ENCODE results near the gene ENPEP.
"Not testable (repeated sequence)": the region's sequence is repeated elsewhere in the genome, so short reads cannot be mapped to it uniquely, and the experiment has no call there.

Gene ENPEP

GRCh38 chr4:110484029-110484428, 8.1 kb downstream of the ENPEP start:
- no peak for DNase-seq (ENCODE audit: low spot score)

GRCh38 chr4:110484767-110485166, 8.8 kb downstream of the ENPEP start:
- no peak for DNase-seq (ENCODE audit: low spot score)

- DNase-seq (ENCODE audit: low spot score): no peak
These were observed 9.5 kb downstream of the ENPEP start for GRCh38 chr4:110485452-110485851.

- no peak for DNase-seq (ENCODE audit: low spot score)
These were observed 10.3 kb downstream of the ENPEP start for GRCh38 chr4:110486256-110486655.

- not testable (repeated sequence) for DNase-seq (ENCODE audit: low spot score)
These were observed 10.9 kb downstream of the ENPEP start for GRCh38 chr4:110486850-110487249.

GRCh38 chr4:110487873-110488272, 11.9 kb downstream of the ENPEP start:
- DNase-seq (ENCODE audit: low spot score): no peak

GRCh38 chr4:110489901-110490508, 14.1 kb downstream of the ENPEP start:
- no peak for DNase-seq (ENCODE audit: low spot score)

- no peak for DNase-seq (ENCODE audit: low spot score)
These were observed 16.6 kb downstream of the ENPEP start for GRCh38 chr4:110492522-110492921.

- DNase-seq (ENCODE audit: low spot score): no peak
These were observed 17.6 kb downstream of the ENPEP start for GRCh38 chr4:110493520-110493919.

GRCh38 chr4:110498420-110498819, 22.5 kb downstream of the ENPEP start:
- no peak for DNase-seq (ENCODE audit: low spot score)

GRCh38 chr4:110499126-110499525, 23.2 kb downstream of the ENPEP start:
- DNase-seq (ENCODE audit: low spot score): no peak

- DNase-seq (ENCODE audit: low spot score): no peak
These were observed 25.9 kb downstream of the ENPEP start for GRCh38 chr4:110501826-110502225.

- DNase-seq (ENCODE audit: low spot score): no peak
These were observed 27.5 kb downstream of the ENPEP start for GRCh38 chr4:110503270-110504083.

- no peak for DNase-seq (ENCODE audit: low spot score)
These were observed 28.1 kb downstream of the ENPEP start for GRCh38 chr4:110504084-110504435.

- no peak for DNase-seq (ENCODE audit: low spot score)
These were observed 29.5 kb downstream of the ENPEP start for GRCh38 chr4:110505440-110505839.

GRCh38 chr4:110508827-110509710, 33.1 kb downstream of the ENPEP start:
- peak; percentile 15 for DNase-seq (ENCODE audit: low spot score)

- no peak for DNase-seq (ENCODE audit: low spot score)
These were observed 34.3 kb downstream of the ENPEP start for GRCh38 chr4:110510277-110510676.

- DNase-seq (ENCODE audit: low spot score): peak; percentile 76
These were observed 35.1 kb downstream of the ENPEP start for GRCh38 chr4:110510955-110511544.

- DNase-seq (ENCODE audit: low spot score): no peak
These were observed 36.9 kb downstream of the ENPEP start for GRCh38 chr4:110512901-110513300.

GRCh38 chr4:110514889-110515479, 39.0 kb downstream of the ENPEP start:
- peak; percentile 39 for DNase-seq (ENCODE audit: low spot score)

GRCh38 chr4:110515676-110516075, 39.7 kb downstream of the ENPEP start:
- DNase-seq (ENCODE audit: low spot score): no peak

Measured in cerebellar cortex (tissue), 1 donor.